Measurements from ENCODE around the gene NOB1.
"Not testable (repeated sequence)": the region's sequence is repeated elsewhere in the genome, so short reads cannot be mapped to it uniquely, and the experiment has no call there.

Gene NOB1

GRCh38 chr16:69761983-69762813, 7.5 kb upstream of the NOB1 start, which contains the start of gene WWP2:
Gene WWP2 (plus strand): TSS chr16:69762332. CDS start chr16:69787011, 24,679 bp downstream.
- no peak for DNase-seq (ENCODE audit: low read depth)

DNA sequence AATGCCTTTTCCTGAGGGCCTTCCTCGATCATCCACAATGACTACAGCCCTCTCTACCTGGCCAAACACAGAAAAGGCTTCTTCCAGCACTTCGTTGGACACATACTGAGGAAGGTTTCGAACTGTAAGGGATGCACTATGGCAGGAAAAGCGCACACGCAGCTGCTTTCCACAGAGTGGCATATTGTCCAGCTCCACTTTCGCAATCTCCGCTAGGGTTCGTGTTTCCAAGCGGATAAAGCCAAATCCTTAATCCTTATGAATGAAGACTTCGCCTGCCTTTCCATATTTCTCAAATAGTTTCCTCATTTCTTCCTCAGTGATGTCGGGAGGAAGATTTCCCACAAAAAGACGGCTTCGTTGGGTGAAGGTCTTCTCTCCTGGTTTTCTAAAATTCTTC, 2.6 kb upstream of the NOB1 start:
- DNase-seq (ENCODE audit: low read depth) = not testable (repeated sequence)

- no peak for DNase-seq (ENCODE audit: low read depth)
These were observed 2.0 kb upstream of the NOB1 start for GRCh38 chr16:69756705-69757104.

DNA sequence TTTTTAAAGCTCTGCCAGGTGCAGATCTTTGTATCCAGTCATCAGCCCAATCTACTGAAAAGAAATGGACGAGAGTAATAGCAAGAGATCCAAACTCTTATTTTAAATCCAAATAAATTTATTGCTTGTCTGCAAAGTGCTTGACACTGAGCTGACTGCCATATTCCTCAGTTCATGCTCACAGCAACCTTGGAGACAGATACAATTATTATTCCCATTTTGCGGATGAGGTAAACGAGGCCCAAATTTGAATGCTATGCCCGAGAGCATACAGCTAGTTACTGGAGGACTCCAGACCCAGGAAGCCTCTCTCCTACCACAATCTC, 620 bp downstream of the NOB1 start:
- DNase-seq (ENCODE audit: low read depth) = no peak

GRCh38 chr16:69748694-69749345, 5.9 kb downstream of the NOB1 start:
- no peak for DNase-seq (ENCODE audit: low read depth)

DNA sequence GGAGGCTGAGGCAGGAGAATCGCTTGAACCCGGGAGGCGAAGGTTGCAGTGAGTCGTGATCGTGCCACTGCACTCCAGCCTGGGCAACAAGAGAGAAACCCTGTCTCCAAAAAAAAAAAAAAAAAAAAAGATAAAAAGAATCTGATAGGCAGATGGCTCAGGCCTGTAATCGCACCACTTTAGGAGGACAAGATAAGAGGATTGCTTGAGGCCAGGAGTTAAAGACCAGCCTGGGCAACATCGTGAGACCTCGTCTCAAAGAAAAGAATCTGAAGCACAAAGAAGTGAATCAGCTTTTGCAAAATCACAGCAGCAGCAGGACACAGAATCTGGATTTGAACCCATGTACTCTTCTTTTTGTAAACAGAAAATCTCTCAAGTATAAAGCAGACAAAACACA, 7.6 kb downstream of the NOB1 start:
- DNase-seq (ENCODE audit: low read depth) = no peak

- DNase-seq (ENCODE audit: low read depth) = no peak
These were observed 8.8 kb downstream of the NOB1 start for GRCh38 chr16:69745959-69746358.

- no peak for DNase-seq (ENCODE audit: low read depth)
These were observed 9.5 kb downstream of the NOB1 start for GRCh38 chr16:69745232-69745612.

GRCh38 chr16:69744363-69745231, 10.1 kb downstream of the NOB1 start:
- no peak for DNase-seq (ENCODE audit: low read depth)

GRCh38 chr16:69741951-69742904, 12.5 kb downstream of the NOB1 start:
- no peak for DNase-seq (ENCODE audit: low read depth)

- DNase-seq (ENCODE audit: low read depth) = no peak
These were observed 13.2 kb downstream of the NOB1 start for GRCh38 chr16:69741519-69741918.

DNA sequence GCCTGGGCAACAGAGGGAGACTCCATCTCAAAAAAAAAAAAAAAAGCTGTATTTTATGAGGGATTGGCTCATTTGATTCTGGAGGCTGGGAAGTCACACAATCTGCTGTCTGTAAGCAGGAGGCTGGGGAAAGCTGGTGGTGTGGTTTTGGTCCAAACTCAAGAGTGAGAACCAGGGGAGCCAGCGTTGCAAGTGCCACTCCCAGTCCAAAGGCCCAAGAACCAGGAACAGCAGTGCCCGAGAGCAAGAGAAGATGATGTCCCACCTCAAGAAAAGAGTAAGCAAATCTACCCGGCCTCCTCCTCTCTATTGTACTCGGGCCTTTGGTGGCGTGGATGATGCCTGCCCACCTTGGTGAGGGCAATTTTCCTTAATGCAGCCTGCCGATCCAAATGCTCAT, 22.6 kb downstream of the NOB1 start:
- DNase-seq (ENCODE audit: low read depth) = no peak

- DNase-seq (ENCODE audit: low read depth) = not testable (repeated sequence)
These were observed 23.4 kb downstream of the NOB1 start for GRCh38 chr16:69731280-69731679.

GRCh38 chr16:69729030-69729429, 25.7 kb downstream of the NOB1 start:
- not testable (repeated sequence) for DNase-seq (ENCODE audit: low read depth)

DNA sequence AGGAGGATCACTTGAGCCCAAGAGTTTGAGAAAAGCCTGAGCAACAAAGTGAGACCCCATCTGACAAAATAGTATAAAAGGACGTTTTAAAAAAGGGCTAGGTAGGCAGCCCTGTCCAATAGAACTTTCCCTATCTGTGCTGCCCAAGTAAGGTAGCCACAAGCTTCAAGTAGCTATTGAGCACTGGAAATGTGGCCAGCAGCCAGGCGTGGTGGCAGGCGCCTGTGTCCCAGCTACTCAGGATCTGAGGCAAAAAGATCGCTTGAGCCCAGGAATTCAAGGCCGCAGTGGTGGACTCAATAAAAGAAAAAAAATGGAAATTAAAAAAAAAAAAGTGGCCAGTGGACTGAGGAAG, 26.8 kb downstream of the NOB1 start:
- DNase-seq (ENCODE audit: low read depth) = no peak

DNA sequence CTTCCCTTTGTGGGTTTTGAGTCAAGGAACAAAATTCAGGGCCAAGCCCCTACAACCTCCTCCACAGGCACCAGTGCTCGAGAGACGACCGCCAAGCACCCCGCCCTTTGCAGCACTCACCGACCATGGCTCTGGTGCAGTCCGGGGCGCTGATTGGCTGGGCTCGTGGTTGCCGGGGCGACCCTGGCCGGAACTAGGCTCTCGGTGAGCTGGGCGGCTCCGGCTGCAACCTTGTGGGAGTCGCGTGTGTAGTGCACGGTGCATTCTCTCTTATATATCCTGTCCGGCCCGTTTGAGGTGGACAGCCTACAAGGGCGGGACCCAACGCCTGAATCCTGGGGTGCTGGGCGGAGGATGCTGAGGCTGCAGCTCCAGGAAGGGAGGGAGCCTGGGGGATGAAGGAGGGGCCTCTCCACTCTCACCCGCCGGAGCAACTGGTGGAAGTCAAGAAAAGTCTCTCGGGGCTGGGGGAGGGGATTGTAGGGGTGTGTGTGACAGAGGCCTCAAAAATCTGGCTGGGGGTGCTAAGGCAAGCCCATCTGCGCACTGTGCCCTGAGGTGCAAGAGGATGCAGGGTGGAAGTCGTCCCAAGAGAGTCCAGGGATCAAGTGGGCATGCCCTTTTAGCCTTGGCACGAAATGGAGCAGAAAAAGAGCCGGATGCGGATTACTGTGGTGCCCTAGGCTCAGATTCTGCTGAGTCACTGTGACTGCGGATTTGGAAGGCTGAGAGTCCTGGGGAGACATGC, 28.2 kb downstream of the NOB1 start, which contains the start of gene NQO1:
Gene NQO1, minus strand, starts transcription at position 248 of the 748 bp plus-strand sequence. Its CDS starts 121 bp downstream, at position 127.
- peak; percentile 80 for DNase-seq (ENCODE audit: low read depth)

- DNase-seq (ENCODE audit: low read depth) = no peak
These were observed 29.0 kb downstream of the NOB1 start for GRCh38 chr16:69725480-69726312.

DNA sequence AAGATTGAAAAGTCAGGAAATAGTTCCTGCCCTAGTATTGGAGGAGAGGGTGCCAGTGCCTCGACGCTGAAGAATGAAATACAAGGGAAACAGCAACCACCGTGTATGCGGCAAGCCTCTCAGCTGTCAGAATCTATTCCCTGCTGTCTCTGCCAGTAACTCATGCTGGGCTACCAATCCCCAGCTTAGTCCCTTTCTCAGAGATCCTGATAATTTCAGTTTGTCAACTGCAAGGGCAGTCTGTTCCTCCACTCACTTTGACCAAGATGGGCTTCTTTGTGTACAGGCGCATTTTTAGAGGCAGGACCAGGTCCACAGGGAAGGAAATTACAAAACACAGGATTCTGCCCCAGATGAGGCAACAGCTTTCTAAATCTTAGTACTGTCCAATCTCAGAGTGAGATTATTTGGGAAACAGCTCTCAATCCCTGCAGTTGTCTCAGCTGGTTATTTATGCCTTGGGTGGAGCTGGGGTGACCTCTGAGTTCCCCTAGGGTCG, 29.7 kb downstream of the NOB1 start:
- no peak for DNase-seq (ENCODE audit: low read depth)

DNA sequence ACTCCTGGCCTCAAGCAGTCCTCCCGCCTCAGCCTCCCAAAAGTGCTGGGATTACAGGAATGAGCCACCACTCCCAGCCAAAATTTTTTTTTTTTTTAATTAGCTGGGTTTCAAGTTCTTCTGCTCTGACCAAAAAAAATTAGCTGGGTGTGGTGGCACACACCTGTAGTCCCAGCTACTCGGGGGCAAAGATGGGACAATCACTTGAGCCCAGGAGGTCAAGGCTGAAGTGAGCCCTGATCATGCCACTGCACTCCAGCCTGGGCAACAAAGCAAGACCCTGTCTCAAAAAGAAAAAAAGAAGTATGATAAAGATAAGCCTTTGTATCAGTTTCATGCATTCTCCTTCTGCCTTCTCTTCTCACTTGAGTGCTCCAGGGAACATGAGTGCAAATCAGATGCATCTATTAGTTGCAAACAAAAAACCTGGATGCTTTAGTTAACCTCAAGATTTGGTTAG, 30.3 kb downstream of the NOB1 start:
- DNase-seq (ENCODE audit: low read depth) = no peak
